Measurements from ENCODE around the gene KCNQ1OT1. TPM values are rescaled to one million over a fixed set of nuclear protein-coding genes. Genes with fewer than 3 reads are reported as not detected.

The KCNQ1OT1 gene
- total RNA-seq, 1 donor from 2014 or later: 2.3 TPM

GRCh38 chr11:2693271-2694261 lies 6.2 kb downstream of the KCNQ1OT1 start:
- peaks cover 4% of the 10 kb centered on the region for H3K9me3 Mint-ChIP-seq
- Histone ChIP-seq H3K79me2 (ENCODE audit: low read depth) (peaks cover 29% of the 10 kb centered on the region), H2AFZ (replicated peaks) (no peak overlapping the region), H3K36me3 (no peaks in the 10 kb centered on the region), H3K4me1 (peaks cover 41% of the 10 kb centered on the region), H4K20me1 (ENCODE audit: low read depth) (peaks cover 94% of the 10 kb centered on the region), H3K4me2 (peak overlapping the region; percentile 54), H3K27ac (peak overlapping the region; percentile 0), H3K9ac (no peak overlapping the region), H3K4me3 (no peak overlapping the region), H3K27me3 (peaks cover 25% of the 10 kb centered on the region), H3K9me3 (ENCODE audit: low read depth) (no peaks in the 10 kb centered on the region), H3F3A (ENCODE audit: low read depth) (peaks cover 31% of the 10 kb centered on the region)
- no peak overlapping the region for H3K27ac Mint-ChIP-seq
- H3K4me1 Mint-ChIP-seq: peaks cover 76% of the 10 kb centered on the region
- peak; percentile 85 for DNase-seq (ENCODE audit: low spot score)
- no peak overlapping the region for H3K4me3 Mint-ChIP-seq
- H3K27me3 Mint-ChIP-seq (ENCODE audit: insufficient read depth, low read depth): peaks cover 8% of the 10 kb centered on the region
- H3K36me3 Mint-ChIP-seq: no peaks in the 10 kb centered on the region
- TF ChIP-seq EZH2 (IDR thresholded peaks at IDR 0.05) (no peak), EZH2phosphoT487 (IDR thresholded peaks at IDR 0.05) (peak; percentile 84), CTCF (IDR thresholded peaks at IDR 0.05) (peak; percentile 8)

GRCh38 chr11:2691991-2692875 lies 7.6 kb downstream of the KCNQ1OT1 start:
- Mint-ChIP-seq H3K4me3 (peak overlapping the region; percentile 49), H3K27me3 (ENCODE audit: insufficient read depth, low read depth) (peaks cover 7% of the 10 kb centered on the region), H3K36me3 (no peaks in the 10 kb centered on the region), H3K9me3 (no peaks in the 10 kb centered on the region), H3K4me1 (peaks cover 72% of the 10 kb centered on the region), H3K27ac (peak overlapping the region; percentile 48)
- peak; percentile 61 for DNase-seq (ENCODE audit: low spot score)
- H3K4me3 ChIP-seq: no peak overlapping the region
- TF ChIP-seq CTCF (IDR thresholded peaks at IDR 0.05) (peak; percentile 57), EZH2 (IDR thresholded peaks at IDR 0.05) (no peak)
- peaks cover 43% of the 10 kb centered on the region for H3K4me1 ChIP-seq
- no peak overlapping the region for H2AFZ ChIP-seq (replicated peaks)
- H3K79me2 ChIP-seq (ENCODE audit: low read depth): peaks cover 16% of the 10 kb centered on the region
- H3F3A ChIP-seq (ENCODE audit: low read depth): peaks cover 31% of the 10 kb centered on the region
- H3K9ac ChIP-seq: no peak overlapping the region
- peaks cover 94% of the 10 kb centered on the region for H4K20me1 ChIP-seq (ENCODE audit: low read depth)
- H3K4me2 ChIP-seq: peak overlapping the region; percentile 54
- H3K27me3 ChIP-seq: peaks cover 12% of the 10 kb centered on the region
- H3K9me3 ChIP-seq (ENCODE audit: low read depth): no peaks in the 10 kb centered on the region
- no peak overlapping the region for H3K27ac ChIP-seq
- H3K36me3 ChIP-seq: no peaks in the 10 kb centered on the region

- H3K36me3 Mint-ChIP-seq: no peaks in the 10 kb centered on the region
- H3F3A ChIP-seq (ENCODE audit: low read depth): peaks cover 31% of the 10 kb centered on the region
- H3K9me3 ChIP-seq (ENCODE audit: low read depth): no peaks in the 10 kb centered on the region
- TF ChIP-seq EZH2 (IDR thresholded peaks at IDR 0.05): no peak
- TF ChIP-seq CTCF (IDR thresholded peaks at IDR 0.05): no peak
- no peak for TF ChIP-seq EZH2phosphoT487 (IDR thresholded peaks at IDR 0.05)
- no peak overlapping the region for H3K4me3 Mint-ChIP-seq
- H3K27me3 ChIP-seq: peaks cover 3% of the 10 kb centered on the region
- H3K27ac Mint-ChIP-seq: no peak overlapping the region
- H3K4me1 Mint-ChIP-seq: peaks cover 65% of the 10 kb centered on the region
- no peak for DNase-seq (ENCODE audit: low spot score)
- no peak overlapping the region for H2AFZ ChIP-seq (replicated peaks)
- H3K27me3 Mint-ChIP-seq (ENCODE audit: insufficient read depth, low read depth): peaks cover 7% of the 10 kb centered on the region
- no peaks in the 10 kb centered on the region for H3K36me3 ChIP-seq
- peaks cover 43% of the 10 kb centered on the region for H3K4me1 ChIP-seq
- H4K20me1 ChIP-seq (ENCODE audit: low read depth): peaks cover 94% of the 10 kb centered on the region
- no peak overlapping the region for H3K27ac ChIP-seq
- H3K9me3 Mint-ChIP-seq: no peaks in the 10 kb centered on the region
- H3K79me2 ChIP-seq (ENCODE audit: low read depth): peaks cover 10% of the 10 kb centered on the region
- no peak overlapping the region for H3K4me3 ChIP-seq
- H3K4me2 ChIP-seq: peak overlapping the region; percentile 33
- no peak overlapping the region for H3K9ac ChIP-seq
These were observed 8.4 kb downstream of the KCNQ1OT1 start for GRCh38 chr11:2691355-2691761.
